Activated T-helper 1 cell treated with anti-CD3 and anti-CD28 coated beads, Interleukin-12 subunit alpha, Interleukin-12 subunit beta, Interleukin-2, Interleukin-4 antibody, amounts not matched to agents 30 ng/mL and 10 ng/mL and 1 ng/mL, durations not matched to agents 14 hours and 24 hours and 36 hours (primary cell): ENCODE results near the gene PLSCR4. TPM values are rescaled to one million over a fixed set of nuclear protein-coding genes. Genes with fewer than 3 reads are reported as not detected.
A peak's percentile ranks its signal among the peaks of the same experiment; 100 is the strongest.
"Not testable (repeated sequence)": the region's sequence is repeated elsewhere in the genome, so short reads cannot be mapped to it uniquely, and the experiment has no call there.

Experiments
- DNase-seq: peaks from one replicate; pipeline ENCODE4 v3.0.0; 2021; ENCODE audit warnings: low spot score
- H3K27ac Mint-ChIP-seq: one replicate; pipeline ENCODE4 v1.8.0; 2021; ENCODE audit warnings: mild to moderate bottlenecking, mixed read lengths
- H3K27me3 Mint-ChIP-seq: one replicate; pipeline ENCODE4 v1.8.0; 2022; ENCODE audit warnings: mild to moderate bottlenecking, moderate library complexity, mixed read lengths; ENCODE audit not compliant: insufficient read depth
- H3K36me3 Mint-ChIP-seq: one replicate; pipeline ENCODE4 v1.8.0; 2021; ENCODE audit warnings: low read depth, mixed read lengths
- H3K4me1 Mint-ChIP-seq: one replicate; pipeline ENCODE4 v1.8.0; 2021; ENCODE audit warnings: low read depth, mixed read lengths
- H3K4me3 Mint-ChIP-seq: one replicate; pipeline ENCODE4 v1.8.0; 2021; ENCODE audit warnings: mild to moderate bottlenecking, moderate library complexity, mixed read lengths
- H3K9me3 Mint-ChIP-seq: one replicate; pipeline ENCODE4 v1.8.0; 2021; ENCODE audit warnings: mixed read lengths
- intact Hi-C: fragments of 100-400 bp; cut with micrococcal nuclease; formaldehyde crosslinking; loops from one replicate; pipeline ENCODE4 v1.15.1; 2024
- total RNA-seq: library from RNA; stranded (reverse); gene quantifications from 2 replicates; pipeline ENCODE4 v1.2.3, GENCODE V29; 2022

The PLSCR4 gene, protein sequence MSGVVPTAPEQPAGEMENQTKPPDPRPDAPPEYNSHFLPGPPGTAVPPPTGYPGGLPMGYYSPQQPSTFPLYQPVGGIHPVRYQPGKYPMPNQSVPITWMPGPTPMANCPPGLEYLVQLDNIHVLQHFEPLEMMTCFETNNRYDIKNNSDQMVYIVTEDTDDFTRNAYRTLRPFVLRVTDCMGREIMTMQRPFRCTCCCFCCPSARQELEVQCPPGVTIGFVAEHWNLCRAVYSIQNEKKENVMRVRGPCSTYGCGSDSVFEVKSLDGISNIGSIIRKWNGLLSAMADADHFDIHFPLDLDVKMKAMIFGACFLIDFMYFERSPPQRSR
- not detected in 2 replicates for total RNA-seq

DNA sequence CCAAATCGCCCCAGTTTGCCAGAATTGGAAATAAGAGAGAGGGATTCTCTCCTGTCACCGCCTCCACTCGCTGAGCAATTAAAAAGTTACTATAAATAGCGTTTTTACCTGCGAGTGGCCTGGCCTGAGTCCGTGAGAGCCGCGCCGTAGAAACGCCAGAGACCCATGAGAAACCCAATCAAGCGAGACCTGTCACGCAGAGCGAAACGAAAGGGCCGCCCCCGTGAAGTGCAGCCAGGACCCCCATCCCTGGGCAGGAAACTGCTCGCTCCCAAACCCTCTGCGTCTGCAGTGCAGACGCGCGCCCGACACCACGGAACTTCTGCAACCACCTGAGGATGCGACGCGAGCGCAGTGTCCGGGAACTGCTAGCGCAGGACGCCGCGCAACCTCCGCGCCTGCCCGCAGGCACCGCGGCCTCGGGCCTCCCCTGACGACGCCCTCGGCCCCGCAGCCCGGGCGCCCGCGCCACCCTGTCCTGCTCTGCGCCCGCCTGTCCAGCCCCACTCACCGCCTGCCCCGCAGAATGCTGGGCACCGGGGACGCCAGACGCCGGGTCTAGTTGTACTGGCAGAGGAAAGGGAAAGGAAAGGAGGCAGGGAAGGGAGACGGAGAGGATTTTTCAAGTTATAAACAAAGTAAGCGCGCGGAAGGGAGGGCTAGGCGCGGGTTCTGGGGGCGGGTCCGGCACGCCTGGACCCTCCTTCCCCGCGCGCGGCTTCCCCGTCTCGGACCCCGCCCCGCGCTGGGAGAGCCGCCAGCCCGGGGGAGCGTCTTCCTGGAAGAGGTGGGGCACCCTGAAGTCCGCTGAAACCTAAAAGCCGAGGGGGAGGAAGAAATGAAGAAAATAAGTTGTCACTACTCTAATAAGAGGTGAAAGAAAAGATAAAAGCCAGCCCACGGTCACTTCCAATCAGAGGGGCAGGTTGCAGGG is at the start of gene PLSCR4:
Gene PLSCR4 (minus strand): TSS at position 657 of the 934 bp plus-strand sequence. CDS start 29,034 bp downstream, outside the sequence.
- peak within 1 kb of the TSS; percentile 76 for H3K4me3 Mint-ChIP-seq
- DNase-seq = no peak
- intact Hi-C loops = no loop called here
- H3K27ac Mint-ChIP-seq = no peak within 1 kb of the TSS
- peaks cover 40% of the 10 kb centered on the region for H3K27me3 Mint-ChIP-seq
- H3K4me1 Mint-ChIP-seq = peaks cover 5% of the 10 kb centered on the region
- H3K9me3 Mint-ChIP-seq = no peaks in the 10 kb centered on the region
- H3K36me3 Mint-ChIP-seq = no peaks in the 10 kb centered on the region

DNA sequence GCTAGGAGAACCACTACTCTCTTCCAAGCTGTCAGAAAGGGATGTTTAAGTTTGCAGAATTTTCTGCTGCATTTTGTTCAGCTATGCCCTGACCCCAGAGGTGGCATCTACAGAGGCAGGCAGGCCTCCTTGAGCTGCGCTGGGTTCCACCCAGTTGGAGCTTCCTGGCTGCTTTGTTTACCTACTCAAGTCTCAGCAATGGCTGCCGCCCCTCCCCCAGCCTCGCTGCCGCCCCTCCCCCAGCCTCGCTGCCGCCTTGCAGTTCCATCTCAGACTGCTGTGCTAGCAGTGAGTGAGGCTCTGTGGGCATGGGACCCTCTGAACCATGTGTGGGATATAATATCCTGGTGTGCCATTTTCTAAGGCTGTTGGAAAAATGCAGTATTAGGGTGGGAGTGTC is 42.5 kb upstream of the PLSCR4 start:
- H3K27me3 Mint-ChIP-seq = not testable (repeated sequence)

DNA sequence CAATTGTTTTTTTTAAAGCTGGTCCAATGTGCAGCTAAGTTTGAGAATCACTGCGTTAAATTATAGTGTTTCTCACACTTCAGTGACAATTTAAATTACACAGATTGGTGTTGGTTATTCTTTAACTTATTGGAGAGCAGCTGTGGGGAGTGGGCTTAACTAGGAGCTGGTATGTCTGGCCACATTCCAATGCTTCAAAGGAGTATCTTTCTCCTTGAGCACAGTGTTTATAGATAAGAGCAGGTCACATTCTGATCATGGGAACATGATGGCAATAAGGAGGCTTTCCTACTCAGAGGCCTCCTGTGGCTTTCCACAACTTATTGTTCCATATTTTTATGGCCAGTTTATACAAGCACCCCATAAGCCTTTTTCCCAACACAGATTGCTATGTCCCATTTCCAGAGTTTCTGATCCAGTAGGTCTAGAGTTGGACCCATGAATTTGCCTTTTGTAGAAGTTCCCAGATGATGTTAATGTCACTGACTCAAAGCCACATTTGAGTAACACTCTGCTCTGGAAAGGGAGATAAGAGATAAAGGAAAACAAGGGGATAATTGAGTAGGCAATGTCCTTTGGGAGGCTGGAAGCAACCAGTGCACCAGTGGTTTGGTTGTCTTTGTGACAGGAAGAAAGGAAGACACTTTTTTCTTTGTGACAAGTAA is 33.0 kb upstream of the PLSCR4 start:
- H3K4me3 Mint-ChIP-seq = no peak overlapping the region
- no peaks in the 10 kb centered on the region for H3K36me3 Mint-ChIP-seq
- H3K27me3 Mint-ChIP-seq = no peaks in the 10 kb centered on the region
- DNase-seq = no peak
- intact Hi-C loops = no loop called here
- no peaks in the 10 kb centered on the region for H3K4me1 Mint-ChIP-seq
- no peak overlapping the region for H3K27ac Mint-ChIP-seq
- no peaks in the 10 kb centered on the region for H3K9me3 Mint-ChIP-seq

More for the DNA sequence above, 42.5 kb upstream of the PLSCR4 start:
- intact Hi-C loops, H3K4me1 Mint-ChIP-seq, H3K36me3 Mint-ChIP-seq, H3K27ac Mint-ChIP-seq, H3K9me3 Mint-ChIP-seq, H3K4me3 Mint-ChIP-seq, DNase-seq: not testable (repeated sequence)

DNA sequence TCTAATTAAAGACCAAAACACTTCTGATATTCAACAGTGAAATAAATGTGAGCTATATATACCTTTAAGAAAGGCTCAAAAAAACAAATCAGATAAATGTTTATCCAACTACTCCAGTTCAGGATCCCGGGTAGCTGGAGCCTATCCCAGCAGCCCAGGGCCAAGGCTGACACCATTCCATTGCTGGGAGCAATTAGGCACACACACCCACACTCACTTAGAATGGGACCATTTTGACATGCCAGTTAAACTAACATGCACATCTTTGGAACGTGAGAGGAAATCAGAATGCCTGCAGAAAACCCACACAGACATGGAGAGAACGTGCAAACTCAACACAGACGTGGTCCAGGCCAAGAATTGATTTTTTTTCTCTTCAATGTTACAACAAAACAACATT is 30.0 kb upstream of the PLSCR4 start:
- intact Hi-C loops = no loop called here
- no peaks in the 10 kb centered on the region for H3K27me3 Mint-ChIP-seq
- H3K27ac Mint-ChIP-seq = no peak overlapping the region
- H3K9me3 Mint-ChIP-seq = no peaks in the 10 kb centered on the region
- H3K4me3 Mint-ChIP-seq = no peak overlapping the region
- no peaks in the 10 kb centered on the region for H3K36me3 Mint-ChIP-seq
- no peak for DNase-seq
- H3K4me1 Mint-ChIP-seq = no peaks in the 10 kb centered on the region

DNA sequence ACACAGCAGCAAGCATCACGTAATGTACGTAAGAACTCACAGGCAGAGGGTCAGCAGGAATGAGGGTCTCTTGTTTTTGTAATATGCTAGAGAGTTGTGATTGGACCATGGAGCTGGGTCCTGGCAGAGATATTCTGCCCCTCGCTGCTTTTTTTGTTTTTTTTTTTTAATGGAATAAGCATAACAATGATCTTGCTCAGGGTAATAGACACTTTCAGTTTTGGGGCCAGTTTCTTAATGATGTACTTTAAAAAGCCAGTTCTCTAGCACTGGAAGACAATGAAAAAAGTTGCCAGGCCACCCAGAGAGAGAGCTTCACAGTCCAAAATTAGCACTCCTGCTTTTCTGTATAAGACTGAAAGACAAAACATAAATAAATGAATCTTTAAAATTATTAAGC is 29.0 kb upstream of the PLSCR4 start:
- Mint-ChIP-seq H3K27me3 (no peaks in the 10 kb centered on the region), H3K9me3 (no peaks in the 10 kb centered on the region), H3K36me3 (no peaks in the 10 kb centered on the region), H3K4me3 (no peak overlapping the region), H3K27ac (no peak overlapping the region), H3K4me1 (no peaks in the 10 kb centered on the region)
- DNase-seq = no peak
- intact Hi-C loops = no loop called here

DNA sequence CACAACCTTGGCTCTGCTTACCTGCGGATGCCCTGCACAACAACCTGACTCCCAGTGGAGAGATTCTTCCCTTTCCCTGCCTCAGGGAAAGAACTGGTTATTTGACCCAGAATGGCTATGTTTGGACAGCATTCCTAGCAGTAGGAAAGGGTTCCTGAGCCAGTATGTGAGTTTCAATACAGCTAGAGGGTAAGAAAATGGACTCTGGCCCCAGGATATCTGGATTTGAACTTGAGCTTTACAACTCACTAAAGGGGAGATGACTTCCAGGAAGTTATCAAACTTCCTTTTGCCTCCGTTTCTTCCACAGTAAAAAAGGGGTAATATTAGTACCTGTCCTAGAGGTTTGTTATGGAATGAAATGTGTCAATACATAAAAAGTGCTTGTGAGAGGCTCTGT is 28.1 kb upstream of the PLSCR4 start:
- H3K4me1 Mint-ChIP-seq = no peaks in the 10 kb centered on the region
- H3K27ac Mint-ChIP-seq = no peak overlapping the region
- H3K4me3 Mint-ChIP-seq = no peak overlapping the region
- no peak for DNase-seq
- H3K36me3 Mint-ChIP-seq = no peaks in the 10 kb centered on the region
- no peaks in the 10 kb centered on the region for H3K27me3 Mint-ChIP-seq
- no peaks in the 10 kb centered on the region for H3K9me3 Mint-ChIP-seq
- intact Hi-C loops = no loop called here

DNA sequence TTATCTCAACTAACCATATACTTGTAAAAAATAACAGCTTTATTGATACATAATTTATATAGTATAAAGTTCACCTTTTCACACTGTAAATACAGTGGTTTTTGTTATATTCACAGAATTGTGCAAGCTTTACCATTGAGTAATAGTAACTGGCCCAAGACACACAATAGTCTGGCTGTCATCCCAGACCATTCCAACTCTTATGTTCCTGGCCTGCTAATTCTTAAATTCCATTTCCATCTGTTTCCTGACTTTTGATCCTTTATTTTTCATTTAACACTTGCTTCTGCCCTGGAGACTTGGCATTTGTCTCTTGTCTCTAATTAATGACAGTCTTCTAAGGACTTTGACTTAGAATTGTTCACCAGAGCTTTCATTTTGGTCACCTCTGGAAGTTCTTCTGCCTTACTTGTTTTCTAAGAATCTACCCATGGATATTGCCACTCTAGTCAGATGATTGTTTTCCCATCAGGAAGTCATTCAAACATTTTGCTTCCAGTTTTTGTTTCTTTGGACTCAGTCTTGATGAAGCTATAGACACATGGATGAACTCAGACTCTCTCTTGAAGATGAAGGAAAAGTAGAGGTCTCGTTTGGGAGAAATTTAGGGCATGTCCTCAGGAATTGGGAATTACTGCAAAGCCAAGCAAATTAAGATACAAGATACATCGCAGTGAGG is 27.2 kb upstream of the PLSCR4 start:
- Mint-ChIP-seq H3K27ac (no peak overlapping the region), H3K36me3 (no peaks in the 10 kb centered on the region), H3K4me3 (no peak overlapping the region), H3K27me3 (no peaks in the 10 kb centered on the region), H3K4me1 (no peaks in the 10 kb centered on the region), H3K9me3 (no peaks in the 10 kb centered on the region)
- intact Hi-C loops = no loop called here
- no peak for DNase-seq

DNA sequence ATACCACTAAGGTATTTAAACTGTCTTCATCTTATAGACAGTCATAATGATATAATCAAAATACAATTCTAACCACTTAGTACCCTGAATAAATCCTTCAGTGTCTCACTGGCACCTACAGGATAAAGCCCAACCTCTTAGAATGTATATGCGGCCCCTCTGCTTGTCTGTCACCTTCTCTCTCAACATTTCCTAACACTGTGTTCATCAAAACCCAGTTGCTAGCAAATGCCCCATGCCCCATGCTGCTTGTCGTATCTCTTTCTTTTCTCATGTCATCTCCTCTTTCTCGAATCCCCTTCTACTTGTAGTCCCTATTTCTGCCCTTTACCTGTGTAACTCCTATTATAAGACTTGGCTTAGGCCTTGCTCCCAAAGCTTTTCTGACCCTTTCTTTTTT is 24.6 kb upstream of the PLSCR4 start:
- H3K27ac Mint-ChIP-seq = no peak overlapping the region
- no peaks in the 10 kb centered on the region for H3K4me1 Mint-ChIP-seq
- intact Hi-C loops = no loop called here
- DNase-seq = no peak
- no peaks in the 10 kb centered on the region for H3K27me3 Mint-ChIP-seq
- no peak overlapping the region for H3K4me3 Mint-ChIP-seq
- H3K9me3 Mint-ChIP-seq = no peaks in the 10 kb centered on the region
- H3K36me3 Mint-ChIP-seq = no peaks in the 10 kb centered on the region

DNA sequence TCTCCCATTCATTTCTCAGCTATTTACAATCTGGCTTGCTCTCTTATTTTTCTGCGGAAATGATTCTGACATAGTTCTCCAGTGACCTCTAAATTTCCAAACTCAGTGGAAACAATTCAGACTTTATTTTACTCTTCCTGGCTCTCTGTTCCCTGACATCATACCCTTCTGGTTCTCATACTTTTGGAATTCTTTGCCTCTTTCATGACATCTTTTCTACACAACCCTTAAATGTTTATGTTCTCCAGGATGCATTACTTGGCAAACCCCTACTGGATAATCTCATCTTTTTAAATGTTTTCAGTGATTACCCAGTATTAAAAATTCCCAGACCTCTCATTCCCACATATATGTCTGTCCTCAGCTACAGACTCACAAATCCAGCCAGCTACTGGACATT is 23.9 kb upstream of the PLSCR4 start:
- Mint-ChIP-seq H3K9me3 (no peaks in the 10 kb centered on the region), H3K4me1 (no peaks in the 10 kb centered on the region), H3K36me3 (no peaks in the 10 kb centered on the region), H3K27ac (no peak overlapping the region), H3K4me3 (no peak overlapping the region), H3K27me3 (no peaks in the 10 kb centered on the region)
- no peak for DNase-seq
- intact Hi-C loops = no loop called here

DNA sequence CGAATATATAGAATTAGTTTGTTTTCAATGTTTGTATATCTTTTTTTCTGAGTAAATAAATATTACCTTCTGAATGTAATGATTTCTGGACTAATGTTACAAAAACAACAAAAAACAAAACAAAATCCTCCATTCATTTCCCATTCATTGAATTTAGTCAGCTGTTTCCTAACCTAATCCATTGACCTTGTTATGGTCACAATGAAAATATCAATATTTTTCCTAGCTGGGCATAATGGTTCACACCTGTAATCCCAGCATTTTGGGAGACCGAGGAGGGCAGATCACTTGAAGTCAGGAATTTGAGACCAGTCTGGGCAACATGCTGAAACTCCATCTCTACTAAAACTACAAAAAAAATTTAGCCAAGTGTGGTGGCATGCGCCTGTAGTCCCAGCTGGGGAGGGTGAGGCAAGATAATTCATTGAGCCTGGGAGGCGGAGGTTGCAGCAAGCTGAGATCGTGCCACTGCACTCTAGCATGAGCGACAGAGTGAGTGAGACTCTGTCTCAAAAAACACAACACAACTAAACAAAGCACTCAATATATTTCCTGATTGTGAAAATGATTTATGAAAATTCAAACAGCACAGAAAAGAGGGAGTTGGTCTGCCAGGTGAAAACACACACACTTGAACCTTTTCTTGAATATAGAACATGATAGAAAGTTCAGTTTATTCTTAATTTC is 23.0 kb upstream of the PLSCR4 start:
- Mint-ChIP-seq H3K4me3 (no peak overlapping the region), H3K36me3 (no peaks in the 10 kb centered on the region), H3K4me1 (no peaks in the 10 kb centered on the region), H3K27ac (no peak overlapping the region), H3K27me3 (no peaks in the 10 kb centered on the region), H3K9me3 (no peaks in the 10 kb centered on the region)
- no peak for DNase-seq
- intact Hi-C loops = no loop called here

DNA sequence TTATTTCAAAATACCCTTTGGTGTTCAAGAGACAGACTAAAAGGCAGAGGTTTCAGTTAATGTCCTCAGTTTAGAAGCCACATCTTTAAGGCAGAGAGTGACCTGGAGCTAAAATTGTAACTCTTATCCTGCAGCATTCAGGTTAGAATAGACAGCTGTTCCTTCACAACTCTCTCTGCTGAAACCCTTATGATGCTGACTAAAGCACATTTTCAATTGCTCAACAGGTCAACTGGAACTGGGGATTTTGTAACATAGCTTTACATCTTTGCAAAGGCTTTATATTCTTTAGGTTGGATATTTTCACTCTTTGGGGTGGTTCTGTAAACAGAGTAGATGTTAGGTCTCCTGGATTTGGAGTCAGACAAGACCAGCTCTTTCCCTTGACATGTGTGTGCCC is 20.3 kb upstream of the PLSCR4 start:
- intact Hi-C loops = no loop called here
- DNase-seq = no peak
- Mint-ChIP-seq H3K27me3 (no peaks in the 10 kb centered on the region), H3K4me1 (no peaks in the 10 kb centered on the region), H3K36me3 (no peaks in the 10 kb centered on the region), H3K4me3 (no peak overlapping the region), H3K27ac (no peak overlapping the region), H3K9me3 (no peaks in the 10 kb centered on the region)

DNA sequence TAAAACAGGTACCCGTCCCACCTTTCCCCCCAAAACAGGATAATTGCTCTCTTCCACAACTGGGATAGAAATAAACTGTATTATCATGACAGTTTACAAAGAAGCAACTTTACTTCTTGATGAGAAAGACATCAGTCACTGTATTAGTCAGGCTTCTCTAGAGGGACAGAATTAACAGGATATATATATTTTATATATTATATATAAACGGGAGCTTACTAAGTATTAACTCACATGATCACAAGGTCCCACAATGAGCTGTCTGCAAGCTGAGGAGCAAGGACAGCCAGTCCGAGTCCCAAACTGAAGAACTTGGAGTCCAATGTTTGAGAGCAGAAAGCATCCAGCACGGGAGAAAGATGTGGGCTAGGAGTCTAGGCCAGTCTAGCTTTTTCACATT is 18.4 kb upstream of the PLSCR4 start:
- intact Hi-C loops = no loop called here
- H3K9me3 Mint-ChIP-seq = no peaks in the 10 kb centered on the region

More for the DNA sequence above, 18.4 kb upstream of the PLSCR4 start:
- Mint-ChIP-seq H3K27ac (no peak overlapping the region), H3K27me3 (no peaks in the 10 kb centered on the region), H3K4me3 (no peak overlapping the region), H3K4me1 (no peaks in the 10 kb centered on the region), H3K36me3 (no peaks in the 10 kb centered on the region)
- no peak for DNase-seq
